ENCODE measurements around the gene DGCR6.
A peak's percentile ranks its signal among the peaks of the same experiment; 100 is the strongest.
"Not testable (repeated sequence)": the region's sequence is repeated elsewhere in the genome, so short reads cannot be mapped to it uniquely, and the experiment has no call there.

The DGCR6 gene

DNA sequence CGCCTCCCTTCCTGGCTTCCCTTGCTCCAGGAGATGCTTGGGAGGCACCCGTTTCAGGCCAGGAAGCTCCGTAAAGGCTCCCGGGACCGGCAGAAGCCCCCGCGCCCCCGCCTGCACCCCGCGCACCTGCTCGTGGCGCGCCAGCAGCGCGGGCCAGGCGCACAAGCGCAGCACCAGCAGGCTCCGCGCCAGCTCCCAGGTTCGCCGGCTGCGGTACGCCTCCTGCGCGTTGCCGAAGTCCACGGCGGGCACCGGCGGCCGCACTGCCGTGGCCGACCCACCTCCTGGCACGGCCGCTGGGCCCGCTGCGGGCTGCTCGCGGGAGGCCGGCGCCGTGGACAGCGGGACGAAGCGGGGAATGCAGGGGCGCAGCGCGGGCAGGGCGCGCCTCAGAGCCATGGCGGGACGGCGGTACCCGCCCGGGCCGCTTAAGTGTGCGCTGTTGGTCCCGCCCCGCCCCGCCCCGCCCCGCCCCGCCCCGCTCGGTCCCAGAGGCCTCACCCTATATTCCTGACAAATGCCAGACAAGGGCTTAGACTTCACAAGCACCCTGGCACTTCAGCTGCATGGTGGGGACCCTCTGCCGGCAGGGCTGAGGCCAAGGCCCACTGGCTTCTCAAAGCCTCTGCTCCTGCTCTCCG, 29.9 kb downstream of the DGCR6 start, which contains the start of gene PRODH:
TSS of gene PRODH (minus strand) at position 405 of the 641 bp plus-strand sequence. CDS start at position 399, 6 bp downstream.
- TF ChIP-seq, protein P1, sequence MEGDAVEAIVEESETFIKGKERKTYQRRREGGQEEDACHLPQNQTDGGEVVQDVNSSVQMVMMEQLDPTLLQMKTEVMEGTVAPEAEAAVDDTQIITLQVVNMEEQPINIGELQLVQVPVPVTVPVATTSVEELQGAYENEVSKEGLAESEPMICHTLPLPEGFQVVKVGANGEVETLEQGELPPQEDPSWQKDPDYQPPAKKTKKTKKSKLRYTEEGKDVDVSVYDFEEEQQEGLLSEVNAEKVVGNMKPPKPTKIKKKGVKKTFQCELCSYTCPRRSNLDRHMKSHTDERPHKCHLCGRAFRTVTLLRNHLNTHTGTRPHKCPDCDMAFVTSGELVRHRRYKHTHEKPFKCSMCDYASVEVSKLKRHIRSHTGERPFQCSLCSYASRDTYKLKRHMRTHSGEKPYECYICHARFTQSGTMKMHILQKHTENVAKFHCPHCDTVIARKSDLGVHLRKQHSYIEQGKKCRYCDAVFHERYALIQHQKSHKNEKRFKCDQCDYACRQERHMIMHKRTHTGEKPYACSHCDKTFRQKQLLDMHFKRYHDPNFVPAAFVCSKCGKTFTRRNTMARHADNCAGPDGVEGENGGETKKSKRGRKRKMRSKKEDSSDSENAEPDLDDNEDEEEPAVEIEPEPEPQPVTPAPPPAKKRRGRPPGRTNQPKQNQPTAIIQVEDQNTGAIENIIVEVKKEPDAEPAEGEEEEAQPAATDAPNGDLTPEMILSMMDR (IDR thresholded peaks at IDR 0.05): no peak
- TF ChIP-seq ZFX (IDR thresholded peaks at IDR 0.05; ENCODE audit: borderline replicate concordance): no peak
- H3K27ac ChIP-seq: no peak within 1 kb of the TSS

DNA sequence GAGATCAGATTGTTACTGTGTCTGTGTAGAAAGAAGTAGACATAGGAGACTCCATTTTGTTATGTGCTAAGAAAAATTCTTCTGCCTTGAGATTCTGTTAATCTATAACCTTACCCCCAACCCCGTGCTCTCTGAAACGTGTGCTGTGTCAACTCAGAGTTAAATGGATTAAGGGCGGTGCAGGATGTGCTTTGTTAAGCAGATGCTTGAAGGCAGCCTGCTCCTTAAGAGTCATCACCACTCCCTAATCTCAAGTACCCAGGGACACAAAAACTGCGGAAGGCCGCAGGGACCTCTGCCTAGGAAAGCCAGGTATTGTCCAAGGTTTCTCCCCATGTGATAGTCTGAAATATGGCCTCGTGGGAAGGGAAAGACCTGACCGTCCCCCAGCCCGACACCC, 32.6 kb downstream of the DGCR6 start:
- not testable (repeated sequence) for H3K27ac ChIP-seq

DNA sequence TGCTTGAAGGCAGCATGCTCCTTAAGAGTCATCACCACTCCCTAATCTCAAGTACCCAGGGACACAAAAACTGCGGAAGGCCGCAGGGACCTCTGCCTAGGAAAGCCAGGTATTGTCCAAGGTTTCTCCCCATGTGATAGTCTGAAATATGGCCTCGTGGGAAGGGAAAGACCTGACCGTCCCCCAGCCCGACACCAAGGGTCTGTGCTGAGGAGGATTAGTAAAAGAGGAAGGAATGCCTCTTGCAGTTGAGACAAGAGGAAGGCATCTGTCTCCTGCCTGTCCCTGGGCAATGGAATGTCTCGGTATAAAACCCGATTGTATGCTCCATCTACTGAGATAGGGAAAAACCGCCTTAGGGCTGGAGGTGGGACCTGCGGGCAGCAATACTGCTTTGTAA, 41.0 kb downstream of the DGCR6 start:
- H3K27ac ChIP-seq: peak overlapping the region; percentile 52

DNA sequence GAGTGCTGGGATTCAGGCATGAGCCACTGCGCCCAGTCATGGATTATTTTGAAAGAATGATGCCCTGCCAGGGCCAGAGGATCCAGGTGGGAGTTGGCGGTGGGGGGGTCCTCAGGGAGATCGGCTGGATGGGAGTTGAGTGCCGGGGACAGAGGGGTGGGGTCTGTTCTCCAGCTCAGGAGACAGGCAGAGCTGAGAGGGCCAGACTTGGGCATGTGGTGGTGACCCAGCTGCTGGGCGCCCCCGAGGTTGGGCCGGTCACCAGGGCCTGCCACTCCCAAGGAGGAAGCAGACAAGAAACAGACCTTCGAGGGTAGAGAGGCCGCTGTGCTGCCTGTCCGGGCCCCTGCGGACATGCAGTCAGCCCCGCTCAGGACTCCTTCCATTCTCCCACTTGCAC, 41.8 kb downstream of the DGCR6 start:
- no peak overlapping the region for H3K27ac ChIP-seq
- TF ChIP-seq, protein P1 (IDR thresholded peaks at IDR 0.05): no peak
- no peak for TF ChIP-seq ZFX (IDR thresholded peaks at IDR 0.05; ENCODE audit: borderline replicate concordance)

DNA sequence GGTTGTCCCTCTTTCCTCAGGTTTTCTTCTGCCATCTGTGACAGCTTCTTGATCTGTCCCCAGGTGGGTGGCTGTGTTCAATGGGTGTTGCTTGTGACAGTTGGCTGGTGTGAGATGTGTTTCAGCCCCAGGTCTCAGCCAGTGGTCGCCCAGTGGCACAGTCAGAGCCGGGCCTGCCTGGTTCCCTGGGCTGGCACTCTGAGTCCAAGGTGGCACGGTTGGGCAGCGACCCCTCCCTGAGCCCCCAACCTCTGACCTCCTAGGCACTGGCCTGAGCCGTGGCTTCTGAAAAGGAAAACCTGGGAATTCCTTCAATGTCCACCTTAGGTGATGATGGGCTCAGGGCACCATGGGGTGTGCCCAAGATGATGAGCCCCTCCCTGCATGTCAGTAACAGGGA, 44.0 kb downstream of the DGCR6 start:
- no peak overlapping the region for H3K27ac ChIP-seq
- TF ChIP-seq ZFX (IDR thresholded peaks at IDR 0.05; ENCODE audit: borderline replicate concordance): no peak
- TF ChIP-seq, protein P1 (IDR thresholded peaks at IDR 0.05): no peak

DNA sequence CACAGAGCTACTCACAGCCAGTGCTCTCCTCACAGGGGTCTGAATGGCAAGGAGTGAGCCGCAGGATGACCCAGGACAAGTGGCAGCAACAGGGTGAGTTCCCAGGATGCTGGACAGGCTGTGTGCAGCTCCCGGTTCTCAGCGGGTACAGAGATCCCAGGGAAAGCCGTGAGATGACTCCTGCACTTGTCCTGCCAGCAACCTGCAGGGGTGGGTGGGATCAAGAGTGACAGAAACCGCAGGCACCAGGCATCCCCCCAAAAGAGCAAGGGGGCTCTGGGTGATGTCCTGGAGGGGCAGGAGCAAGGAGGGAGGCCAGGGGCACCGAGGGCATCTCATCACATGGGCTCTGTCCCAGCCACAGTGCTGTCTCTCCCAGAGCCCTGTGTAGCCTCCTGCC, 45.9 kb downstream of the DGCR6 start:
- TF ChIP-seq ZFX (IDR thresholded peaks at IDR 0.05; ENCODE audit: borderline replicate concordance): no peak
- TF ChIP-seq, protein P1 (IDR thresholded peaks at IDR 0.05): no peak

DNA sequence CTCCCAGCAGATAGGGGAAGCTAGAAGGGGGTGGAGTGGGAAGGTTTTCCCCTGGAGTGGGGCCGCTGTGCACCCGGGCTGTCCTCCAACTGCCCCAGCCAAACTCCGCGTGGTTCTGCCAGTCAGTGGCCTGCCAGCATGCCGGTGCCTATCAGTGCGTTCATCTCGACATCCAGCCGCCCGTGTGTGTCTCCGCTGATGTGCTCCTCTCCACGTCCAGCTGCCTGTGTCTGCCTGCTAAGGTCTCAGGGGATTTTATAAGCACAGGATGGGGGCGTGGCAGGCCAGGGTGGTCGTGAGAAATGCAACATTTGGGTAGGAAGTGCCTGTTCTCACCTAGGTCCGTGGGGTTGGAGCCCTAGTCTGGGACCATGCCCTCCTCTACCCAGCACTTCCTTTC, 47.0 kb downstream of the DGCR6 start:
- H3K27ac ChIP-seq: not testable (repeated sequence)

More for the DNA sequence above, 45.9 kb downstream of the DGCR6 start:
- no peak overlapping the region for H3K27ac ChIP-seq

DNA sequence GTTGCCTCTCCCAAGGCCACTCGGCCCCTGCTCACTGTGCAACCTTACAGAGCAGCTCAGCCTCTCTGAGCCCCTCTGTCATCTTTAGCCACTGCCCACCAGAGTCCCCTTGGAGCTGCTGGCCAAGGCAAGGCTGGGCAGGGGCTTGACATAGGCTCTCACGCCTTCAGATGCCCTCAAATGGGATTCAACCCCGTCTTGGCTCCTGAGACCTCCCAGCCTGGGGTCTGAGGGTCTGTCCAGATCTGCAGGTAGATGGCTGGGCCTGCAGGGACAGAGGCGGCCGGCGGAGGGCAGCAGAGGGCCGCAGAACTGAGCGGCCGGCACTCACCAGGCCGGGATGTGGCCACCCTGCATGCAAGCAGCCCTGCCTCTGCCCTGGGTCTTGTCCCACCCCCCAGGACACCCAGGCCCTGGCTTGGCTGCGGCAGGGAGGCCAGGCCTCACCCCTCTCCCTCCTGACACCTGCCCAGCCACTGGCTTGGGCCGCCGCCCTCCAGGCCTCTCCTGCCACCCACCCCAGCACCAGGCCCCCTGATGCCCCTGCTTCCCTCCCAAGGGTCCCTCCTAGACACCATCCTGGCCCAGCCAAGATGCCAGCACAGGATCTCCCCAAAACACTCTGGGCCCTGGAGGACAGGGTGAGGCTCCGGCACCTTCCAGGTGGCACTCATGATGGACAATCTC, 48.3 kb downstream of the DGCR6 start:
- H3K27ac ChIP-seq: not testable (repeated sequence)
- TF ChIP-seq, protein P1 (IDR thresholded peaks at IDR 0.05): peak; percentile 59

DNA sequence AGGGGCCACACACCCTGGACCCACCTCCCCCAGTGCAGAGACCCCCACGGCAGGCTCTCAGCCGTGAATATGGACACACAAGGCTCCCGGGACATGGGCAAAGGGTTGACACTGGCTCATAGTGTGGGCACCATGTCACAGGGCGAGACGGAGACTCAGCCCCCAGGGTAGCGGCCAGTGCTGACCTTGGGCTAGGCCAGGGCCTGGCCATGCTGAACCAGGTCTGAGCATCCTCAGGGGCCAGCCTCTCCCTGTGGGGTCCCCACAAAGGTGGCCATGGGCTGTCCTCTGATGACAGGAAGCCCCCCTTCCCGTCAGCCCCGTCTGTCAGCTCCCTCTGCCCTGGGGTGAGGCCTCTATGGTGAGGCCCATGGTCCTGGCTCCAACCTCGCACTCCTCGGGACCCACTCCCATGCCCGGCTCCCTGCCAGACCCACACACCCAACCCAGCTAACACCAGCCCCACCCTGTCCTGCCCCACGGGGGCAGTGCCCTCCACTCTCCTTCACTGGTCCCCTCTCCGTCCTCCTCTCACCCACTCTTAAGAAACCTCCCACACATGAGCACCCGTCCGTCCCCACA, 49.0 kb downstream of the DGCR6 start:
- TF ChIP-seq, protein P1 (IDR thresholded peaks at IDR 0.05): no peak
- no peak for TF ChIP-seq ZFX (IDR thresholded peaks at IDR 0.05; ENCODE audit: borderline replicate concordance)
- no peak overlapping the region for H3K27ac ChIP-seq
